GM12878 (cell line): Measurements from ENCODE around the gene ELOA. TPM values are rescaled to one million over a fixed set of nuclear protein-coding genes. Genes with fewer than 3 reads are reported as not detected.

Source experiments
- ATAC-seq: fragments of 200-7000 bp; cut with Tn5 transposase; 3 replicates; pipeline ENCODE4 v1.9.1; 2020; ENCODE audit warnings: mild to moderate bottlenecking, moderate library complexity
- BruUV-seq: library from RNA; stranded (reverse); fragments of 400-500 nt; replicated peaks from 2 replicates; lab custom pipeline; 2021; lab: Mats Ljungman, UMichigan
- CTCF ChIA-PET: fragments of 300-600 bp; sonication (Branson Sonifier 250); formaldehyde crosslinking; extraction: SDS; loops from one replicate; lab custom pipeline; 2021; ENCODE audit warnings: inconsistent platforms; lab: Yijun Ruan, JAX
- POLR2A ChIA-PET: fragments of 350-600 bp; formaldehyde crosslinking; extraction: SDS; loops from one replicate; lab custom pipeline; 2021; ENCODE audit warnings: inconsistent platforms; lab: Charles Lee
- RAD21 ChIA-PET: fragments of 300-600 bp; sonication (Branson Sonifier 250); formaldehyde crosslinking; loops from one replicate; lab custom pipeline; 2023; ENCODE audit warnings: antibody characterized with exemption; ENCODE audit not compliant: unreplicated experiment; lab: Charles Lee
- SMC1A ChIA-PET: fragments of 300-600 bp; sonication (Branson Sonifier 250); formaldehyde crosslinking; loops from one replicate; lab custom pipeline; 2023; ENCODE audit not compliant: unreplicated experiment, uncharacterized antibody; lab: Charles Lee
- DNase-seq: peaks from one replicate; pipeline ENCODE4 v3.0.0-alpha.2; 2011; ENCODE audit warnings: low read depth, low spot score
- FAIRE-seq: peaks from 3 replicates; lab custom pipeline; 2011; peaks lifted over from hg19 to GRCh38; lab: Jason Lieb, UNC
- H2AFZ ChIP-seq: 2 replicates; pipeline ENCODE4 v1.6.0; 2011; ENCODE audit warnings: low read depth, low read length, control low read depth; ENCODE audit not compliant: control insufficient read depth
- H3K27ac ChIP-seq: 2 replicates; pipeline ENCODE4 v1.5.1; 2011; ENCODE audit warnings: control low read depth; ENCODE audit not compliant: control insufficient read depth, insufficient read depth
- H3K27me3 ChIP-seq, 2 experiments: replicated peaks in 1 of 2; 2 replicates each; pipeline versions ENCODE4 v1.6.0 to v1.6.1; 2011; ENCODE audit warnings: low read length in 1 of 2; ENCODE audit not compliant: control insufficient read depth in 2 of 2, insufficient read depth in 2 of 2
- H3K36me3 ChIP-seq, 2 experiments: 2 replicates each; pipeline ENCODE4 v1.5.1; 2011; ENCODE audit warnings: low read length in 1 of 2; ENCODE audit not compliant: control insufficient read depth in 2 of 2, insufficient read depth in 2 of 2
- H3K4me1 ChIP-seq: 2 replicates; pipeline ENCODE4 v1.6.1; 2011; ENCODE audit warnings: mild to moderate bottlenecking, low read length, moderate library complexity, mixed read lengths; ENCODE audit not compliant: control insufficient read depth, insufficient read depth
- H3K4me2 ChIP-seq: 2 replicates; pipeline ENCODE4 v1.6.0; 2011; ENCODE audit warnings: control low read depth; ENCODE audit not compliant: control insufficient read depth, insufficient read depth
- H3K4me3 ChIP-seq: fragments of 200-600 bp; sonication (generic); 2 replicates; pipeline ENCODE4 v1.5.1; 2016
- H3K79me2 ChIP-seq: 2 replicates; pipeline ENCODE4 v1.6.0; 2011; ENCODE audit warnings: low read length; ENCODE audit not compliant: control insufficient read depth, insufficient read depth
- H3K9ac ChIP-seq: 2 replicates; pipeline ENCODE4 v1.8.0; 2011; ENCODE audit warnings: low read length, control low read depth, mixed read lengths; ENCODE audit not compliant: control insufficient read depth, insufficient read depth
- H3K9me3 ChIP-seq: replicated peaks from 3 replicates; pipeline ENCODE4 v1.5.1; 2011; ENCODE audit warnings: mild to moderate bottlenecking, low read length; ENCODE audit not compliant: control insufficient read depth, insufficient read depth
- H4K20me1 ChIP-seq: 2 replicates; pipeline ENCODE4 v1.6.0; 2011; ENCODE audit not compliant: control insufficient read depth, insufficient read depth
- BRCA1 ChIP-seq: IDR thresholded peaks from 2 replicates; pipeline ENCODE4 v1.6.1; 2011; ENCODE audit warnings: low read depth, low read length, improper control_type of control experiment
- CREB1 ChIP-seq: IDR thresholded peaks from 2 replicates; pipeline ENCODE4 v1.6.1; 2012; ENCODE audit warnings: low read depth, mild to moderate bottlenecking, inconsistent platforms
- EZH2 ChIP-seq: IDR thresholded peaks from 2 replicates; pipeline ENCODE4 v1.6.1; 2012; ENCODE audit warnings: low read depth, mild to moderate bottlenecking, control low read depth, inconsistent platforms, low read length, borderline replicate concordance; ENCODE audit not compliant: control insufficient read depth
- MLLT1 ChIP-seq: fragments of 450-650 bp; IDR thresholded peaks from 2 replicates; pipeline ENCODE4 v1.6.1; 2016; ENCODE audit warnings: mild to moderate bottlenecking
- PAX8 ChIP-seq: fragments of 450-650 bp; IDR thresholded peaks from 2 replicates; pipeline ENCODE4 v1.6.1; 2017; ENCODE audit warnings: mild to moderate bottlenecking, moderate library complexity
- ZNF592 ChIP-seq: fragments of 450-650 bp; IDR thresholded peaks from 2 replicates; pipeline ENCODE4 v1.6.1; 2017; ENCODE audit warnings: mild to moderate bottlenecking, moderate library complexity
- WGBS: methylation state at CpG from one replicate; pipeline ENCODE4 v1.1.6; 2016; ENCODE audit warnings: low lambda C conversion rate; ENCODE audit not compliant: insufficient replicate concordance, insufficient coverage; ENCODE audit errors: missing lambda C conversion rate; 5-methylcytosine and 5-hydroxymethylcytosine counted together
- in situ Hi-C: fragments of 300-500 bp; cut with MboI; formaldehyde crosslinking; loops from 9 replicates; pipeline ENCODE4 v1.14.3; 2018; ENCODE audit warnings: mixed read lengths
- intact Hi-C: fragments of 100-400 bp; cut with micrococcal nuclease; formaldehyde crosslinking; loops from one replicate; pipeline ENCODE4 v1.14.2; 2022; ENCODE audit not compliant: unreplicated experiment
- polyA plus RNA-seq, 11 experiments: library from polyadenylated mRNA; depleted of rRNA in 4 of 11; unstranded in 6 of 11; stranded (reverse) in 5 of 11; fragments of >200 nt; fragmentation: Nextera tagmentation in 4 of 11; fragmentation: Illumina TruSeq in 1 of 11; extraction: Ambion mirVana in 4 of 11; extraction: Trizol in 1 of 11; gene quantifications; 1 replicate in 1 of 11; 2 replicates in 10 of 11; pipeline versions ENCODE4 v1.2.1 to v1.2.3, GENCODE V29; 2011 to 2016; ENCODE audit warnings: inconsistent platforms in 2 of 11, missing spikeins in 2 of 11, low read depth in 1 of 11
- total RNA-seq, 4 experiments: library from RNA; depleted of rRNA in 3 of 4; stranded (reverse); fragments of >200 nt in 3 of 4; fragmentation: Illumina TruSeq in 1 of 4; extraction: Trizol in 1 of 4; gene quantifications; 2 replicates each; pipeline versions ENCODE4 v1.2.1 to v1.2.3, GENCODE V29; 2013 to 2021

ELOA gene
- total and polyA plus RNA-seq, 10 of the 15 experiments (the other 5 are each of a cell fraction or from before 2014, with no cell fraction given): 20.1 to 63.6 (median 39.8) TPM

GRCh38 chr1:23752909-23753308 is 9.6 kb downstream of the ELOA start:
- no peak for FAIRE-seq
- TF ChIP-seq MLLT1: no peak
- TF ChIP-seq ZNF592: no peak
- TF ChIP-seq CREB1: no peak
- no peak for TF ChIP-seq PAX8
- TF ChIP-seq BRCA1: no peak
- TF ChIP-seq EZH2: no peak
- TF ChIP-seq, all 136 proteins: peak for 0
- Histone ChIP-seq H3K9ac (no peak overlapping the region), H3K9me3 (no peaks in the 10 kb centered on the region), H3K4me1 (no peaks in the 10 kb centered on the region), H3K79me2 (peaks cover 31% of the 10 kb centered on the region), H3K27ac (no peak overlapping the region), H3K4me2 (no peak overlapping the region), H3K4me3 (no peak overlapping the region), H3K36me3 (peaks cover 41 to 56% of the 10 kb centered on the region in 2 experiments), H4K20me1 (peaks cover 4% of the 10 kb centered on the region), H2AFZ (no peak overlapping the region), H3K27me3 (no peaks in the 10 kb centered on the region)
- ATAC-seq: no peak
- POLR2A ChIA-PET: interaction anchor here (1.3 kb wide), 1 partner anchor 9 kb away, joined by 4 read pairs; the partner anchor contains the start of gene ELOA
- SMC1A ChIA-PET: interaction anchor here (1.4 to 1.9 kb wide), 4 partner anchors 26 to 116 kb away, joined by 3 to 5 read pairs (median 4); partner anchors contain the start of gene RPL11
- no TSS peak for BruUV-seq
- WGBS: 40% methylated on average over 1 of the region's 1 CpG
- intact Hi-C loops: no loop called here
- no peak for DNase-seq
- RAD21 ChIA-PET: interaction anchor here (1.7 kb wide), 1 partner anchor 207 kb away, joined by 4 read pairs; no protein-coding TSS in a partner anchor
- in situ Hi-C loops: loop anchor here (5.0 kb wide), 1 partner anchor 206 kb away; no protein-coding TSS in a partner anchor
- CTCF ChIA-PET: interaction anchor here (0.6 to 11.3 kb wide), 6 partner anchors 9 to 164 kb away, joined by 3 to 155 read pairs (median 4); partner anchors contain the start of gene RPL11
